GM20431 (cell line): Measurements from ENCODE around the gene MED29.

ENCODE experiments used
- in situ Hi-C: fragments of 300-500 bp; cut with MseI, MboI; formaldehyde crosslinking; loops from one replicate; pipeline ENCODE4 v1.15.0; 2020; ENCODE audit warnings: low sequenced_read_pairs; ENCODE audit not compliant: unreplicated experiment

MED29 gene

GRCh38 chr19:39390451-39390750 lies 777 bp upstream of the MED29 start:
- in situ Hi-C loops = no loop called here

- in situ Hi-C loops = no loop called here
These were observed 6.5 kb downstream of the MED29 start for GRCh38 chr19:39397360-39398296.

GRCh38 chr19:39398297-39398864 lies 7.2 kb downstream of the MED29 start:
- in situ Hi-C loops = no loop called here

- in situ Hi-C loops = no loop called here
These were observed 8.5 kb downstream of the MED29 start for GRCh38 chr19:39399668-39400050.

GRCh38 chr19:39400061-39400460 lies 8.9 kb downstream of the MED29 start:
- in situ Hi-C loops = no loop called here

GRCh38 chr19:39401070-39401548 lies 9.9 kb downstream of the MED29 start:
- in situ Hi-C loops = no loop called here

GRCh38 chr19:39401549-39402345 lies 10.6 kb downstream of the MED29 start:
- in situ Hi-C loops = no loop called here

- in situ Hi-C loops = no loop called here
These were observed 11.4 kb downstream of the MED29 start for GRCh38 chr19:39402346-39403300.

- in situ Hi-C loops = no loop called here
These were observed 12.4 kb downstream of the MED29 start for GRCh38 chr19:39403331-39404312.

- in situ Hi-C loops = no loop called here
These were observed 14.2 kb downstream of the MED29 start for GRCh38 chr19:39405261-39405957.

- in situ Hi-C loops = no loop called here
These were observed 14.9 kb downstream of the MED29 start for GRCh38 chr19:39405958-39406655.

- in situ Hi-C loops = no loop called here
These were observed 15.7 kb downstream of the MED29 start, which contains the start of gene ZFP36 for GRCh38 chr19:39406656-39407409. ZFP36 (plus strand) TSS chr19:39406847; CDS start chr19:39406905, 58 bp downstream.

GRCh38 chr19:39407410-39407659 lies 16.2 kb downstream of the MED29 start:
- in situ Hi-C loops = no loop called here

GRCh38 chr19:39407660-39408391 lies 16.6 kb downstream of the MED29 start:
- in situ Hi-C loops = no loop called here

- in situ Hi-C loops = no loop called here
These were observed 17.4 kb downstream of the MED29 start for GRCh38 chr19:39408392-39409207.
